ENCODE results near the gene SMR3B. TPM values are rescaled to one million over a fixed set of nuclear protein-coding genes. Genes with fewer than 3 reads are reported as not detected.

Gene SMR3B
- total RNA-seq, 5 donors from 2014 or later (not counting 1 experiment from before 2014, with no cell fraction given): not detected

DNA sequence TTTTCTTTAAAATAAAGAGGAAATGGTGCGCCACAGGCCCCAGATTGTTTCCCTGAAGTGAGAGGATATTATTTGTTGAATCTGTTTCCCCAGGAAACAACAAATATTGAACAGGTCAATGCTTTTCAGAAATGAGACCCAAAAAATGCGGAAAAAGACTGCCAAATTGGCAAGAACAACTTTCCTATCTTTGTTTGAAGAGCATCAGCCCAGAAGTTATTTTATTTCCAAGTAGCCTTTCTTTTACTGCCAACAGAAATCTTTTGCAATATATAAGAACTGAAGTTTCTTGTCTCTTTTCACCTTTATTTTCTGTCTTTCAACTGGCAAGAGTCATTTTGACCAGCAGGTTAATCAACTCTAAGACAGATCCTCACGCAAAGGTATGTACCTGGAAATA, 22.5 kb upstream of the SMR3B start, which contains the start of gene SMR3A:
TSS of gene SMR3A (plus strand) at position 301 of the 400 bp plus-strand sequence. CDS start 1,356 bp downstream, outside the sequence.
- Mint-ChIP-seq H3K9me3 (peaks cover 0 to 8% (median 2%) of the 10 kb centered on the region in 3 donors), H3K27ac (no peak within 1 kb of the TSS), H3K36me3 (no peaks in the 10 kb centered on the region), H3K27me3 (peaks cover 0 to 6% of the 10 kb centered on the region in 2 donors), H3K4me3 (no peak within 1 kb of the TSS), H3K4me1 (no peaks in the 10 kb centered on the region)
- DNase-seq (no peak), ATAC-seq (replicated peaks in 1 of 4) (no peak)
- ChIA-PET CTCF (no interaction called here), POLR2A (no interaction called here)
- no peaks in the 10 kb centered on the region for H3K9me3 ChIP-seq
- no peaks in the 10 kb centered on the region for H3K27me3 ChIP-seq (replicated peaks in 1 of 2; ENCODE audit: control insufficient read depth in 2 of 2, extremely low read depth in 1 of 2, insufficient read depth in 2 of 2, low read length in 1 of 2)
- H3K27ac ChIP-seq (ENCODE audit: low read length): no peak within 1 kb of the TSS
- no peaks in the 10 kb centered on the region for H3K36me3 ChIP-seq (ENCODE audit: control insufficient read depth in 2 of 2, extremely low read depth in 1 of 2, insufficient read depth in 1 of 2, low read length in 1 of 2)
- H3K4me3 ChIP-seq (ENCODE audit: control insufficient read depth in 1 of 2, extremely low read depth in 1 of 2, low read length in 1 of 2): no peak within 1 kb of the TSS
- WGBS (ENCODE audit: insufficient coverage): 100% methylated on average over 1 of the region's 3 CpGs
- H3K4me1 ChIP-seq (ENCODE audit: control insufficient read depth in 1 of 2, extremely low read depth in 1 of 2, insufficient read depth in 2 of 2, low read length in 2 of 2): no peaks in the 10 kb centered on the region

DNA sequence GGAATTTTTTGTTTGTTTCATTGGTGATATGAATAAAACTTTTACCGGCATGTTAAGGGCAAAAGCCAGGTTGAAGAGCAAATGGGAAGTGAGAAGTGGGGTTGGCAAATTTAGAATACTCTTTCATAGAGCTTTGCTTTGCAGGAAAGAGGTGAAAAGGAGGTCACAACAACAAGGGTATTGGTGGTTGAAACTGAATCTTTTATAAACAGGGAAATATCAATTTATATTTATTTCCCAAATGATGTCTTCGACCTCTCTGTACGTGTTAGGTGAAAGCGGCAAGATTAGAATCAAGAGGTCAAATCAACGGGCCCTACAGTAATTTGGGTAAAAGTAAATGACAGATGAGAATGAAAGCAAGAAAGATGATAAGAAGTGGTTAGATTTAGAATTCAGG, 18.9 kb upstream of the SMR3B start:
- 93% methylated on average over 4 of the region's 5 CpGs for whole genome bisulfite sequencing (ENCODE audit: insufficient coverage)
- Histone ChIP-seq H3K9me3 (no peaks in the 10 kb centered on the region), H3K36me3 (ENCODE audit: control insufficient read depth in 2 of 2, extremely low read depth in 1 of 2, insufficient read depth in 1 of 2, low read length in 1 of 2) (no peaks in the 10 kb centered on the region), H3K4me3 (ENCODE audit: control insufficient read depth in 1 of 2, extremely low read depth in 1 of 2, low read length in 1 of 2) (no peak overlapping the region), H3K27ac (ENCODE audit: low read length) (no peak overlapping the region), H3K27me3 (replicated peaks in 1 of 2; ENCODE audit: control insufficient read depth in 2 of 2, extremely low read depth in 1 of 2, insufficient read depth in 2 of 2, low read length in 1 of 2) (no peaks in the 10 kb centered on the region), H3K4me1 (ENCODE audit: control insufficient read depth in 1 of 2, extremely low read depth in 1 of 2, insufficient read depth in 2 of 2, low read length in 2 of 2) (no peaks in the 10 kb centered on the region)
- no peak overlapping the region for H3K4me3 Mint-ChIP-seq
- no peaks in the 10 kb centered on the region for H3K36me3 Mint-ChIP-seq
- DNase-seq: no peak
- H3K9me3 Mint-ChIP-seq: peaks cover 0 to 8% (median 4%) of the 10 kb centered on the region in 3 donors
- CTCF ChIA-PET: no interaction called here
- no peaks in the 10 kb centered on the region for H3K4me1 Mint-ChIP-seq
- peaks cover 0 to 6% of the 10 kb centered on the region in 2 donors for H3K27me3 Mint-ChIP-seq
- POLR2A ChIA-PET: no interaction called here
- no peak for ATAC-seq (replicated peaks in 1 of 4)
- H3K27ac Mint-ChIP-seq: no peak overlapping the region

DNA sequence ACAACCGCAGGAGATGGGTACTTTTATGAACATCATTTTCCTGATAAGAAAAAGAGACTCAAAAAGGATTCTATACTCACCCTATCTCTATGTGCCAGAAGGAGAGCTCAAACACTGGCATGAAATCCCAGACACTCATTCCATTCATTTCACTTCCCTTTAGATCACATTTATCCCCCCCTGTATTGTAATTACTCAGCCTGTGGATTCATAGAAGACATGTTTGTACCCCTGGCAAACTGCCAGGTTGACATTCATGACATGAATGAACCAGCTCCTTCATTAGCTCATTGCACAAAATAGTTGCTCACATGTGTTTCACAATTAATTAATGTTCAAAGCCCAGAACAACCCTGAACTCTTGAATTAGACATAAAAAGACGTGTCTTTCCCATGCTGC, 17.5 kb upstream of the SMR3B start:
- H3K36me3 Mint-ChIP-seq: no peaks in the 10 kb centered on the region
- peaks cover 0 to 6% of the 10 kb centered on the region in 2 donors for H3K27me3 Mint-ChIP-seq
- no peak for ATAC-seq (replicated peaks in 1 of 4)
- H3K4me1 Mint-ChIP-seq: no peaks in the 10 kb centered on the region
- ChIA-PET CTCF (no interaction called here), POLR2A (no interaction called here)
- DNase-seq: no peak
- Histone ChIP-seq H3K27ac (ENCODE audit: low read length) (no peak overlapping the region), H3K36me3 (ENCODE audit: control insufficient read depth in 2 of 2, extremely low read depth in 1 of 2, insufficient read depth in 1 of 2, low read length in 1 of 2) (no peaks in the 10 kb centered on the region), H3K9me3 (no peaks in the 10 kb centered on the region), H3K27me3 (replicated peaks in 1 of 2; ENCODE audit: control insufficient read depth in 2 of 2, extremely low read depth in 1 of 2, insufficient read depth in 2 of 2, low read length in 1 of 2) (no peaks in the 10 kb centered on the region), H3K4me1 (ENCODE audit: control insufficient read depth in 1 of 2, extremely low read depth in 1 of 2, insufficient read depth in 2 of 2, low read length in 2 of 2) (no peaks in the 10 kb centered on the region), H3K4me3 (ENCODE audit: control insufficient read depth in 1 of 2, extremely low read depth in 1 of 2, low read length in 1 of 2) (no peak overlapping the region)
- no peak overlapping the region for H3K4me3 Mint-ChIP-seq
- H3K9me3 Mint-ChIP-seq: peaks cover 0 to 8% (median 3%) of the 10 kb centered on the region in 3 donors
- no peak overlapping the region for H3K27ac Mint-ChIP-seq
- WGBS (ENCODE audit: insufficient coverage): 29% methylated on average over 1 of the region's 2 CpGs

DNA sequence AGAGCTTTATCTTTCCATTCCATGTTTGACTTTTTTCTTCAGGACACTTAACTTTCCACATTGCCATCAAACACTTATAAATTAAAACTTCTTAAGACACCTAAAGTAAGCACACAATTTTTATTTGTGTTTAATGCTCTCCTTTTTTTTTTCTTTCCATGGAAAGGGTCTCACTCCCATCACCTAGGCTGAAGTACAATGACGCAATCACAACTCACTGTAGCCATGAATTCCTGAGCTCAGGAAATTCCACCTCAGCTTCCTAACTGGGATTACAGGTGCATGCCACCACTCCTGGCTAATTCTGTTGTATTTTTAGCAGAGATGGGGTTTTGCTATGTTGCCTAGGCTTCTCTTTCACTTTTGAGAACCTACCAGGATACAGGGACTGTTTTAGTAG, 15.1 kb upstream of the SMR3B start:
- Histone ChIP-seq H3K4me3 (ENCODE audit: control insufficient read depth in 1 of 2, extremely low read depth in 1 of 2, low read length in 1 of 2) (no peak overlapping the region), H3K36me3 (ENCODE audit: control insufficient read depth in 2 of 2, extremely low read depth in 1 of 2, insufficient read depth in 1 of 2, low read length in 1 of 2) (no peaks in the 10 kb centered on the region), H3K27me3 (replicated peaks in 1 of 2; ENCODE audit: control insufficient read depth in 2 of 2, extremely low read depth in 1 of 2, insufficient read depth in 2 of 2, low read length in 1 of 2) (no peaks in the 10 kb centered on the region), H3K4me1 (ENCODE audit: control insufficient read depth in 1 of 2, extremely low read depth in 1 of 2, insufficient read depth in 2 of 2, low read length in 2 of 2) (no peaks in the 10 kb centered on the region), H3K9me3 (no peaks in the 10 kb centered on the region), H3K27ac (ENCODE audit: low read length) (no peak overlapping the region)
- peaks cover 0 to 6% of the 10 kb centered on the region in 2 donors for H3K27me3 Mint-ChIP-seq
- no peaks in the 10 kb centered on the region for H3K4me1 Mint-ChIP-seq
- H3K36me3 Mint-ChIP-seq: no peaks in the 10 kb centered on the region
- H3K4me3 Mint-ChIP-seq: no peak overlapping the region
- ChIA-PET POLR2A (no interaction called here), CTCF (no interaction called here)
- no peak overlapping the region for H3K27ac Mint-ChIP-seq
- no peak for ATAC-seq (replicated peaks in 1 of 4)
- no CpG with 5 or more reads among the region's 1 CpG for WGBS (ENCODE audit: insufficient coverage)
- H3K9me3 Mint-ChIP-seq: peaks cover 0 to 8% (median 3%) of the 10 kb centered on the region in 3 donors
- no peak for DNase-seq

DNA sequence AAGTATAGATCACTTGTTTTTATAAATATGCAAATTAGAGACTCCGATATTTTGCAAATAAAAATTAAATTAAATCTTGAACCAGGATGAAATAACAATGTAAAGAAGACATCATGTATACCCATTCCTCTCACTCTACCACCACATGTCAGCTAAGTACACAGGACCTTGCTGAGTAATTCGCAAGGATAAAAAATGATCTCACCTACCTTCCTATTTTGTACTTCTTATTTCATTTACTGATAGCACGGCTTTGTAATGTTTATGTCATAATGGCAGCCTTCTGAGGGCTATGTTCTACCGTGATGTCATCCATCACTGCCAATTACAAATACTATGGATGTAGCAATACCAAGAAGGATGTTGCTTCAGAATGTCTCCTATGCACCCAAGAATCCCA, 10.9 kb upstream of the SMR3B start:
- H3K4me3 ChIP-seq (ENCODE audit: control insufficient read depth in 1 of 2, extremely low read depth in 1 of 2, low read length in 1 of 2): no peak overlapping the region
- ChIA-PET POLR2A (no interaction called here), CTCF (no interaction called here)
- H3K4me1 ChIP-seq (ENCODE audit: control insufficient read depth in 1 of 2, extremely low read depth in 1 of 2, insufficient read depth in 2 of 2, low read length in 2 of 2): no peaks in the 10 kb centered on the region
- H3K4me1 Mint-ChIP-seq: no peaks in the 10 kb centered on the region
- DNase-seq (no peak), ATAC-seq (replicated peaks in 1 of 4) (no peak)
- H3K4me3 Mint-ChIP-seq: no peak overlapping the region
- H3K27me3 ChIP-seq (replicated peaks in 1 of 2; ENCODE audit: control insufficient read depth in 2 of 2, extremely low read depth in 1 of 2, insufficient read depth in 2 of 2, low read length in 1 of 2): no peaks in the 10 kb centered on the region
- no peaks in the 10 kb centered on the region for H3K36me3 ChIP-seq (ENCODE audit: control insufficient read depth in 2 of 2, extremely low read depth in 1 of 2, insufficient read depth in 1 of 2, low read length in 1 of 2)
- no peak overlapping the region for H3K27ac ChIP-seq (ENCODE audit: low read length)
- H3K9me3 Mint-ChIP-seq: peaks cover 0 to 8% (median 0%) of the 10 kb centered on the region in 3 donors
- WGBS (ENCODE audit: insufficient coverage): no CpG with 5 or more reads among the region's 4 CpGs
- H3K36me3 Mint-ChIP-seq: no peaks in the 10 kb centered on the region
- no peaks in the 10 kb centered on the region for H3K27me3 Mint-ChIP-seq
- no peaks in the 10 kb centered on the region for H3K9me3 ChIP-seq
- H3K27ac Mint-ChIP-seq: no peak overlapping the region

DNA sequence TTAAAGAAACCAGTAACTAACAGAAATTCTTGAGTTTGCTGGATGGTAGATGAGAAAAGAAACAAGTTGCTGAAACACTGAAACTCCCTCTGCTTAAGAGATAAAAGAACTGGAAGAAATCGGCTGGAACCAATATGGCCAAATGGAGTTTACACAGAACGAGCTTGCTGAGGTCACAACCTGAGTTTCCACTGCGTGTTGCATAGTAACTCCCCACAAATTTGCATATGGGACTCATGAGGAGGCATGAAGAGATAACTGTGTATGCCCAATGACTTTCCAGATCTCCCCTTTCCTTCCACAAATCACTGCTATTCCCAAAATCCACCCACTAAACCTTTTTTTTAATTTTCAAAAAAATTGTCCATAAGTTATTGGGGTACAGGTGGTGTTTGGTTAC, 10.2 kb upstream of the SMR3B start:
- H3K27ac Mint-ChIP-seq: no peak overlapping the region
- Histone ChIP-seq H3K27ac (ENCODE audit: low read length) (no peak overlapping the region), H3K4me3 (ENCODE audit: control insufficient read depth in 1 of 2, extremely low read depth in 1 of 2, low read length in 1 of 2) (no peak overlapping the region), H3K27me3 (replicated peaks in 1 of 2; ENCODE audit: control insufficient read depth in 2 of 2, extremely low read depth in 1 of 2, insufficient read depth in 2 of 2, low read length in 1 of 2) (no peaks in the 10 kb centered on the region), H3K36me3 (ENCODE audit: control insufficient read depth in 2 of 2, extremely low read depth in 1 of 2, insufficient read depth in 1 of 2, low read length in 1 of 2) (no peaks in the 10 kb centered on the region), H3K4me1 (ENCODE audit: control insufficient read depth in 1 of 2, extremely low read depth in 1 of 2, insufficient read depth in 2 of 2, low read length in 2 of 2) (no peaks in the 10 kb centered on the region), H3K9me3 (no peaks in the 10 kb centered on the region)
- ChIA-PET CTCF (no interaction called here), POLR2A (no interaction called here)
- ATAC-seq (replicated peaks in 1 of 4) (no peak), DNase-seq (no peak)
- H3K9me3 Mint-ChIP-seq: peaks cover 0 to 8% (median 0%) of the 10 kb centered on the region in 3 donors
- WGBS (ENCODE audit: insufficient coverage): 66% methylated on average over 3 of the region's 3 CpGs
- H3K4me3 Mint-ChIP-seq: no peak overlapping the region
- H3K4me1 Mint-ChIP-seq: no peaks in the 10 kb centered on the region
- H3K36me3 Mint-ChIP-seq: no peaks in the 10 kb centered on the region
- H3K27me3 Mint-ChIP-seq: no peaks in the 10 kb centered on the region

DNA sequence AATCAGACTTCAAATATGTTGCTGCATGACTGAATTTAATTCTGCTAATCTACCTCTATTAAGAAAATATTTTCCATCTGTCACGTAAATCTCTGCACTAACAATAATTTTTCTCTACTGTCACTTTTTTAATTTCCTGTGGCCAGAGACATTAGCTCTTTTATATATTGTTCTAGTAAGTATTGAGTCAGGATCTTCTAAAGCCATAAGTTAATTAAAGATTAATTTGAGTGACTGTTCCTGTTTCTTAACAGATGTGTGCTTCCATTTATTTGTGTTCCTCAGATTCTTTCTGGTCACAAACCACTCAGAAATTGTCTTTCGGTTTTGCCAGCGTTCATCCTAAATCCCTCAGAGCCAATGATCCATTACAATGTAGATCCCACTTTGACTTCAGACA, 2.4 kb upstream of the SMR3B start:
- H3K9me3 ChIP-seq: no peaks in the 10 kb centered on the region
- Mint-ChIP-seq H3K9me3 (no peaks in the 10 kb centered on the region), H3K4me1 (no peaks in the 10 kb centered on the region), H3K27me3 (no peaks in the 10 kb centered on the region), H3K36me3 (no peaks in the 10 kb centered on the region), H3K4me3 (no peak overlapping the region), H3K27ac (no peak overlapping the region)
- ATAC-seq (replicated peaks in 1 of 4) (no peak), DNase-seq (no peak)
- H3K4me3 ChIP-seq (ENCODE audit: control insufficient read depth in 1 of 2, extremely low read depth in 1 of 2, low read length in 1 of 2): no peak overlapping the region
- H3K27me3 ChIP-seq (replicated peaks in 1 of 2; ENCODE audit: control insufficient read depth in 2 of 2, extremely low read depth in 1 of 2, insufficient read depth in 2 of 2, low read length in 1 of 2): no peaks in the 10 kb centered on the region
- H3K27ac ChIP-seq (ENCODE audit: low read length): no peak overlapping the region
- POLR2A ChIA-PET: no interaction called here
- no peaks in the 10 kb centered on the region for H3K36me3 ChIP-seq (ENCODE audit: control insufficient read depth in 2 of 2, extremely low read depth in 1 of 2, insufficient read depth in 1 of 2, low read length in 1 of 2)
- WGBS (ENCODE audit: insufficient coverage): no CpG with 5 or more reads among the region's 3 CpGs
- CTCF ChIA-PET: no interaction called here
- H3K4me1 ChIP-seq (ENCODE audit: control insufficient read depth in 1 of 2, extremely low read depth in 1 of 2, insufficient read depth in 2 of 2, low read length in 2 of 2): no peaks in the 10 kb centered on the region
